ENCODE data around the gene BCL2L1. TPM values are rescaled to one million over a fixed set of nuclear protein-coding genes. Genes with fewer than 3 reads are reported as not detected.

BCL2L1 gene
- total and polyA plus RNA-seq, 10 of the 15 experiments (the other 5 are each of a cell fraction or from before 2014, with no cell fraction given): 0.63 to 67.7 (median 43.6) TPM

DNA sequence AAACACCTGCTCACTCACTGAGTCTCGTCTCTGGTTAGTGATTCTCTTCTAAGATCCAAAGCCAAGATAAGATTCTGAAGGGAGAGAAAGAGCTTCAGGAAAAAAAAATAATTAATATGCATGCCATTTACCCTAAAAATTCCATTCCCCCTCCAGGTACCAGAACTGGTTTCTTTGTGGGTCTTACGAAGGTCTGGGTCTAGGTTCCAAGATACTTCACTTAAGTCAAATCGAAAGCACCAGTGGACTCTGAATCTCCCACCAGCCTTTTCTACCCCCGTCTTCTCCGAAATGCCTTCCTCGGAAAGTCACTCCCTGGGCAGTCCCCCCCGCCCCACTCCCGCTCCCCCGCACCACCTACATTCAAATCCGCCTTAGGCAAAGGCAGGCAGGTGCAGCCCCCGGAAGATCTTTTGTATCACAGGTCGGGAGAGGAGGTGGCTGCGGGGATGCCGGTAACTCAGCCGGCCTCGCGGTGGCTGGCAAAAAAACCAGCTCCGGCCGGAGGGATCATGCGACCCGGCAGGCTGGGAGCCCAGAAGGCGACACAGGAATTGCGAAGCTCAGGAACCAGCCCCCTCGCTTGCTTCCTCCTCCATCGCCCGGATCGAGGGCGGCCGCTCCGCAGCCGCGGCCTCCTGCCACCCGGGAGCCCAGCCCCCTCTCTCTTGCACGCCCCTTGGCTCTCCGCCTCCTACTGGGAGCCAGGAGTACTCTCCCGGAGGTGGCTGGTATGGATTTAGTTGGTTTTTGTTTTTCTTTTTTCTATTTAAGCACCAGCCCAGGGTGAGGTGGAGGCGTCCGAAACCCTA, at the start of gene BCL2L1 (continued):
- TF ChIP-seq, protein P1, sequence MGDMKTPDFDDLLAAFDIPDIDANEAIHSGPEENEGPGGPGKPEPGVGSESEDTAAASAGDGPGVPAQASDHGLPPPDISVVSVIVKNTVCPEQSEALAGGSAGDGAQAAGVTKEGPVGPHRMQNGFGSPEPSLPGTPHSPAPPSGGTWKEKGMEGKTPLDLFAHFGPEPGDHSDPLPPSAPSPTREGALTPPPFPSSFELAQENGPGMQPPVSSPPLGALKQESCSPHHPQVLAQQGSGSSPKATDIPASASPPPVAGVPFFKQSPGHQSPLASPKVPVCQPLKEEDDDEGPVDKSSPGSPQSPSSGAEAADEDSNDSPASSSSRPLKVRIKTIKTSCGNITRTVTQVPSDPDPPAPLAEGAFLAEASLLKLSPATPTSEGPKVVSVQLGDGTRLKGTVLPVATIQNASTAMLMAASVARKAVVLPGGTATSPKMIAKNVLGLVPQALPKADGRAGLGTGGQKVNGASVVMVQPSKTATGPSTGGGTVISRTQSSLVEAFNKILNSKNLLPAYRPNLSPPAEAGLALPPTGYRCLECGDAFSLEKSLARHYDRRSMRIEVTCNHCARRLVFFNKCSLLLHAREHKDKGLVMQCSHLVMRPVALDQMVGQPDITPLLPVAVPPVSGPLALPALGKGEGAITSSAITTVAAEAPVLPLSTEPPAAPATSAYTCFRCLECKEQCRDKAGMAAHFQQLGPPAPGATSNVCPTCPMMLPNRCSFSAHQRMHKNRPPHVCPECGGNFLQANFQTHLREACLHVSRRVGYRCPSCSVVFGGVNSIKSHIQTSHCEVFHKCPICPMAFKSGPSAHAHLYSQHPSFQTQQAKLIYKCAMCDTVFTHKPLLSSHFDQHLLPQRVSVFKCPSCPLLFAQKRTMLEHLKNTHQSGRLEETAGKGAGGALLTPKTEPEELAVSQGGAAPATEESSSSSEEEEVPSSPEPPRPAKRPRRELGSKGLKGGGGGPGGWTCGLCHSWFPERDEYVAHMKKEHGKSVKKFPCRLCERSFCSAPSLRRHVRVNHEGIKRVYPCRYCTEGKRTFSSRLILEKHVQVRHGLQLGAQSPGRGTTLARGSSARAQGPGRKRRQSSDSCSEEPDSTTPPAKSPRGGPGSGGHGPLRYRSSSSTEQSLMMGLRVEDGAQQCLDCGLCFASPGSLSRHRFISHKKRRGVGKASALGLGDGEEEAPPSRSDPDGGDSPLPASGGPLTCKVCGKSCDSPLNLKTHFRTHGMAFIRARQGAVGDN (IDR thresholded peaks at IDR 0.05): peak; percentile 32; the same call in 1 of the 2 replicates
- TF ChIP-seq, protein P2, sequence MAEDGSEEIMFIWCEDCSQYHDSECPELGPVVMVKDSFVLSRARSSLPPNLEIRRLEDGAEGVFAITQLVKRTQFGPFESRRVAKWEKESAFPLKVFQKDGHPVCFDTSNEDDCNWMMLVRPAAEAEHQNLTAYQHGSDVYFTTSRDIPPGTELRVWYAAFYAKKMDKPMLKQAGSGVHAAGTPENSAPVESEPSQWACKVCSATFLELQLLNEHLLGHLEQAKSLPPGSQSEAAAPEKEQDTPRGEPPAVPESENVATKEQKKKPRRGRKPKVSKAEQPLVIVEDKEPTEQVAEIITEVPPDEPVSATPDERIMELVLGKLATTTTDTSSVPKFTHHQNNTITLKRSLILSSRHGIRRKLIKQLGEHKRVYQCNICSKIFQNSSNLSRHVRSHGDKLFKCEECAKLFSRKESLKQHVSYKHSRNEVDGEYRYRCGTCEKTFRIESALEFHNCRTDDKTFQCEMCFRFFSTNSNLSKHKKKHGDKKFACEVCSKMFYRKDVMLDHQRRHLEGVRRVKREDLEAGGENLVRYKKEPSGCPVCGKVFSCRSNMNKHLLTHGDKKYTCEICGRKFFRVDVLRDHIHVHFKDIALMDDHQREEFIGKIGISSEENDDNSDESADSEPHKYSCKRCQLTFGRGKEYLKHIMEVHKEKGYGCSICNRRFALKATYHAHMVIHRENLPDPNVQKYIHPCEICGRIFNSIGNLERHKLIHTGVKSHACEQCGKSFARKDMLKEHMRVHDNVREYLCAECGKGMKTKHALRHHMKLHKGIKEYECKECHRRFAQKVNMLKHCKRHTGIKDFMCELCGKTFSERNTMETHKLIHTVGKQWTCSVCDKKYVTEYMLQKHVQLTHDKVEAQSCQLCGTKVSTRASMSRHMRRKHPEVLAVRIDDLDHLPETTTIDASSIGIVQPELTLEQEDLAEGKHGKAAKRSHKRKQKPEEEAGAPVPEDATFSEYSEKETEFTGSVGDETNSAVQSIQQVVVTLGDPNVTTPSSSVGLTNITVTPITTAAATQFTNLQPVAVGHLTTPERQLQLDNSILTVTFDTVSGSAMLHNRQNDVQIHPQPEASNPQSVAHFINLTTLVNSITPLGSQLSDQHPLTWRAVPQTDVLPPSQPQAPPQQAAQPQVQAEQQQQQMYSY (CRISPR knock-in tag; IDR thresholded peaks at IDR 0.05): no peak
- TF ChIP-seq TAF1 (IDR thresholded peaks at IDR 0.05; ENCODE audit: borderline replicate concordance, low read depth, low read length) (peak; percentile 30; the same call in 1 of the 2 replicates), ZBED1 (IDR thresholded peaks at IDR 0.05; ENCODE audit: borderline replicate concordance) (peak; percentile 59; the same call in 1 of the 2 replicates), JUNB (IDR thresholded peaks at IDR 0.05) (peak; percentile 24), EZH2 (IDR thresholded peaks at IDR 0.05; ENCODE audit: borderline replicate concordance, control insufficient read depth, low read depth, low read length) (no peak), CHD4 (IDR thresholded peaks at IDR 0.05) (no peak), RUNX3 (IDR thresholded peaks at IDR 0.05; ENCODE audit: low read length) (no peak; the same call in none of the 2 replicates), STAT3 (IDR thresholded peaks at IDR 0.05; ENCODE audit: low read depth, low read length) (no peak), SUPT20H (IDR thresholded peaks at IDR 0.05; ENCODE audit: borderline replicate concordance, control insufficient read depth, low read depth, low read length) (no peak), FOXM1 (IDR thresholded peaks at IDR 0.05; ENCODE audit: low read depth, low read length) (no peak), RAD21 (IDR thresholded peaks at IDR 0.05; ENCODE audit: insufficient read depth, low read depth, low read length) (peak; percentile 53; the same call in 1 of the 2 replicates), HDAC2 (IDR thresholded peaks at IDR 0.05) (no peak), RFX5 (IDR thresholded peaks at IDR 0.05; ENCODE audit: low read depth, low read length) (no peak), MTA2 (IDR thresholded peaks at IDR 0.05; ENCODE audit: low read depth) (0 out of 2 replicates have a peak, but pooled peaks have one; percentile 37)
- TF ChIP-seq, protein P3, sequence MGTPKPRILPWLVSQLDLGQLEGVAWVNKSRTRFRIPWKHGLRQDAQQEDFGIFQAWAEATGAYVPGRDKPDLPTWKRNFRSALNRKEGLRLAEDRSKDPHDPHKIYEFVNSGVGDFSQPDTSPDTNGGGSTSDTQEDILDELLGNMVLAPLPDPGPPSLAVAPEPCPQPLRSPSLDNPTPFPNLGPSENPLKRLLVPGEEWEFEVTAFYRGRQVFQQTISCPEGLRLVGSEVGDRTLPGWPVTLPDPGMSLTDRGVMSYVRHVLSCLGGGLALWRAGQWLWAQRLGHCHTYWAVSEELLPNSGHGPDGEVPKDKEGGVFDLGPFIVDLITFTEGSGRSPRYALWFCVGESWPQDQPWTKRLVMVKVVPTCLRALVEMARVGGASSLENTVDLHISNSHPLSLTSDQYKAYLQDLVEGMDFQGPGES (IDR thresholded peaks at IDR 0.05): no peak
- TF ChIP-seq, protein P4, sequence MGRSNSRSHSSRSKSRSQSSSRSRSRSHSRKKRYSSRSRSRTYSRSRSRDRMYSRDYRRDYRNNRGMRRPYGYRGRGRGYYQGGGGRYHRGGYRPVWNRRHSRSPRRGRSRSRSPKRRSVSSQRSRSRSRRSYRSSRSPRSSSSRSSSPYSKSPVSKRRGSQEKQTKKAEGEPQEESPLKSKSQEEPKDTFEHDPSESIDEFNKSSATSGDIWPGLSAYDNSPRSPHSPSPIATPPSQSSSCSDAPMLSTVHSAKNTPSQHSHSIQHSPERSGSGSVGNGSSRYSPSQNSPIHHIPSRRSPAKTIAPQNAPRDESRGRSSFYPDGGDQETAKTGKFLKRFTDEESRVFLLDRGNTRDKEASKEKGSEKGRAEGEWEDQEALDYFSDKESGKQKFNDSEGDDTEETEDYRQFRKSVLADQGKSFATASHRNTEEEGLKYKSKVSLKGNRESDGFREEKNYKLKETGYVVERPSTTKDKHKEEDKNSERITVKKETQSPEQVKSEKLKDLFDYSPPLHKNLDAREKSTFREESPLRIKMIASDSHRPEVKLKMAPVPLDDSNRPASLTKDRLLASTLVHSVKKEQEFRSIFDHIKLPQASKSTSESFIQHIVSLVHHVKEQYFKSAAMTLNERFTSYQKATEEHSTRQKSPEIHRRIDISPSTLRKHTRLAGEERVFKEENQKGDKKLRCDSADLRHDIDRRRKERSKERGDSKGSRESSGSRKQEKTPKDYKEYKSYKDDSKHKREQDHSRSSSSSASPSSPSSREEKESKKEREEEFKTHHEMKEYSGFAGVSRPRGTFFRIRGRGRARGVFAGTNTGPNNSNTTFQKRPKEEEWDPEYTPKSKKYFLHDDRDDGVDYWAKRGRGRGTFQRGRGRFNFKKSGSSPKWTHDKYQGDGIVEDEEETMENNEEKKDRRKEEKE (IDR thresholded peaks at IDR 0.05): no peak
